RWPE1 (cell line): ENCODE results near the gene CEP126.
"Not testable (repeated sequence)": the region's sequence is repeated elsewhere in the genome, so short reads cannot be mapped to it uniquely, and the experiment has no call there.

ENCODE experiments used
- CTCF ChIA-PET: fragments of 350-600 bp; sonication (Branson Sonifier 250); formaldehyde crosslinking; extraction: SDS; loops from one replicate; lab custom pipeline; 2021; lab: Yijun Ruan, JAX
- POLR2A ChIA-PET: fragments of 400-600 bp; formaldehyde crosslinking; extraction: SDS; loops from one replicate; lab custom pipeline; 2020; ENCODE audit warnings: antibody characterized with exemption; ENCODE audit not compliant: low non-redundant PET; lab: Yijun Ruan, JAX
- DNase-seq: peaks from one replicate; pipeline ENCODE4 v3.0.0; 2012; ENCODE audit warnings: low spot score
- H3K27ac ChIP-seq: fragments of 450-650 bp; 2 replicates; pipeline ENCODE4 v1.5.1; 2017
- CTCF ChIP-seq: fragments of 450-650 bp; conservative IDR thresholded peaks from 2 replicates; pipeline ENCODE4 v1.5.1; 2017; ENCODE audit warnings: low read depth, mild to moderate bottlenecking

The CEP126 gene

GRCh38 chr11:101944923-101945322 lies 30.1 kb downstream of the CEP126 start:
- no peak for TF ChIP-seq CTCF
- POLR2A ChIA-PET, result no interaction called here
- no peak overlapping the region for H3K27ac ChIP-seq
- no peak for DNase-seq
- CTCF ChIA-PET, result no interaction called here

GRCh38 chr11:101945448-101945847 lies 30.6 kb downstream of the CEP126 start:
- no peak overlapping the region for H3K27ac ChIP-seq
- DNase-seq, result no peak
- ChIA-PET POLR2A (no interaction called here), CTCF (no interaction called here)
- no peak for TF ChIP-seq CTCF

GRCh38 chr11:101949680-101950220 lies 34.9 kb downstream of the CEP126 start:
- no peak overlapping the region for H3K27ac ChIP-seq
- no peak for TF ChIP-seq CTCF
- ChIA-PET CTCF (no interaction called here), POLR2A (no interaction called here)
- no peak for DNase-seq

GRCh38 chr11:101955278-101955677 lies 40.5 kb downstream of the CEP126 start:
- CTCF ChIA-PET, result no interaction called here
- TF ChIP-seq CTCF, result no peak
- POLR2A ChIA-PET, result no interaction called here

GRCh38 chr11:101955701-101956100 lies 40.9 kb downstream of the CEP126 start:
- DNase-seq, result no peak
- ChIA-PET POLR2A (no interaction called here), CTCF (no interaction called here)
- TF ChIP-seq CTCF, result no peak
- no peak overlapping the region for H3K27ac ChIP-seq

More at GRCh38 chr11:101955278-101955677, 40.5 kb downstream of the CEP126 start:
- no peak for DNase-seq
- no peak overlapping the region for H3K27ac ChIP-seq

GRCh38 chr11:101960231-101960630 lies 45.4 kb downstream of the CEP126 start:
- no peak for DNase-seq
- CTCF ChIA-PET, result no interaction called here
- no peak overlapping the region for H3K27ac ChIP-seq
- TF ChIP-seq CTCF, result no peak
- POLR2A ChIA-PET, result no interaction called here

GRCh38 chr11:101964200-101964599 lies 49.4 kb downstream of the CEP126 start:
- POLR2A ChIA-PET, DNase-seq, CTCF ChIA-PET, H3K27ac ChIP-seq: not testable (repeated sequence)
